ENCODE results near the gene CMTR1.

DNA sequence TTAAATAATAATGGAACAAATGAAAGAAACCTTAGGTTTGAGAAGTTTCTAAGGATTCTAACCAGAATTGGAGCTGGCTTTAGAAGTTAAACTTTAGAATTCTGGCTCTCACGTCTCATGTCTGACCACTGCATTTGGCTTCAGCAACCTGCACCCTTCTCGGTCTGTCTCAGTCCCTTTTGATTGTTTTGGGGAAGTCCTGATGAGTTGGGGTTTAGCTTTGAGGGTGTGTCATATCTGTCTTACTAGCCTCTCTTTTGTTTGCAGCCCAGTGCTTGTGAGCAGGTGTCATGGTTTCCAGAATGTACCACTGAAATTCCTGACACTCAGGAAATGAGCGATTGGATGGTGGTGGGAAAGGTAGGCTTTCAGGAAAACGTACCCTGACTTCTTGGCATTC lies 17.0 kb downstream of the CMTR1 start:
- TF ChIP-seq, protein P1, sequence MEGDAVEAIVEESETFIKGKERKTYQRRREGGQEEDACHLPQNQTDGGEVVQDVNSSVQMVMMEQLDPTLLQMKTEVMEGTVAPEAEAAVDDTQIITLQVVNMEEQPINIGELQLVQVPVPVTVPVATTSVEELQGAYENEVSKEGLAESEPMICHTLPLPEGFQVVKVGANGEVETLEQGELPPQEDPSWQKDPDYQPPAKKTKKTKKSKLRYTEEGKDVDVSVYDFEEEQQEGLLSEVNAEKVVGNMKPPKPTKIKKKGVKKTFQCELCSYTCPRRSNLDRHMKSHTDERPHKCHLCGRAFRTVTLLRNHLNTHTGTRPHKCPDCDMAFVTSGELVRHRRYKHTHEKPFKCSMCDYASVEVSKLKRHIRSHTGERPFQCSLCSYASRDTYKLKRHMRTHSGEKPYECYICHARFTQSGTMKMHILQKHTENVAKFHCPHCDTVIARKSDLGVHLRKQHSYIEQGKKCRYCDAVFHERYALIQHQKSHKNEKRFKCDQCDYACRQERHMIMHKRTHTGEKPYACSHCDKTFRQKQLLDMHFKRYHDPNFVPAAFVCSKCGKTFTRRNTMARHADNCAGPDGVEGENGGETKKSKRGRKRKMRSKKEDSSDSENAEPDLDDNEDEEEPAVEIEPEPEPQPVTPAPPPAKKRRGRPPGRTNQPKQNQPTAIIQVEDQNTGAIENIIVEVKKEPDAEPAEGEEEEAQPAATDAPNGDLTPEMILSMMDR (conservative IDR thresholded peaks at IDR 0.05 in 1 of 2, IDR thresholded peaks at IDR 0.05 in 1 of 2; ENCODE audit: extremely low read depth in 1 of 2, insufficient read depth in 1 of 2, low read depth in 1 of 2, low read length in 2 of 2) = no peak
- no peak for TF ChIP-seq EZH2 (IDR thresholded peaks at IDR 0.05; ENCODE audit: borderline replicate concordance, low read length)
